ENCODE measurements around the gene AKT3. TPM values are rescaled to one million over a fixed set of nuclear protein-coding genes. Genes with fewer than 3 reads are reported as not detected.

The AKT3 gene
- total and polyA plus RNA-seq, 7 donors = 2.1 to 105 (median 66.4) TPM

GRCh38 chr1:243539636-243540035 lies 310.4 kb downstream of the AKT3 start:
- Histone ChIP-seq H3K4me1 (peaks cover 0 to 7% (median 0%) of the 10 kb centered on the region in 4 donors), H3K36me3 (peaks cover 0 to 6% (median 5%) of the 10 kb centered on the region in 4 donors), H3K9me3 (no peaks in the 10 kb centered on the region), H3K27me3 (no peaks in the 10 kb centered on the region), H3K27ac (no peak overlapping the region), H3K4me3 (no peak overlapping the region)
- TF ChIP-seq CTCF (IDR thresholded peaks at IDR 0.05) (no peak), POLR2A (IDR thresholded peaks at IDR 0.05) (no peak), POLR2AphosphoS5 (IDR thresholded peaks at IDR 0.05) (no peak), EP300 (IDR thresholded peaks at IDR 0.05) (no peak)
- DNase-seq = no peak
- intact Hi-C loops (cut with DNase I) = no loop called here

GRCh38 chr1:243535014-243535413 lies 315.0 kb downstream of the AKT3 start:
- 93 to 95% methylated on average over 1 of the region's 1 CpG for WGBS, 2 donors
- Histone ChIP-seq H3K9me3 (no peaks in the 10 kb centered on the region), H3K27ac (no peak overlapping the region), H3K4me3 (no peak overlapping the region), H3K4me1 (no peaks in the 10 kb centered on the region), H3K36me3 (no peaks in the 10 kb centered on the region), H3K27me3 (no peaks in the 10 kb centered on the region)
- no peak for DNase-seq
- TF ChIP-seq POLR2AphosphoS5 (IDR thresholded peaks at IDR 0.05) (no peak), CTCF (IDR thresholded peaks at IDR 0.05) (no peak), POLR2A (IDR thresholded peaks at IDR 0.05) (no peak), EP300 (IDR thresholded peaks at IDR 0.05) (no peak)
- intact Hi-C loops (cut with DNase I) = no loop called here

GRCh38 chr1:243529512-243529911 lies 320.5 kb downstream of the AKT3 start:
- Histone ChIP-seq H3K36me3 (no peaks in the 10 kb centered on the region), H3K27me3 (no peaks in the 10 kb centered on the region), H3K27ac (no peak overlapping the region), H3K4me1 (peaks cover 0 to 11% (median 10%) of the 10 kb centered on the region in 4 donors), H3K9me3 (no peaks in the 10 kb centered on the region), H3K4me3 (no peak overlapping the region)
- WGBS, 2 donors = 84 to 95% methylated on average over 4 of the region's 4 CpGs
- intact Hi-C loops (cut with DNase I) = no loop called here
- no peak for DNase-seq
- TF ChIP-seq EP300 (IDR thresholded peaks at IDR 0.05) (no peak), POLR2AphosphoS5 (IDR thresholded peaks at IDR 0.05) (no peak), CTCF (IDR thresholded peaks at IDR 0.05) (no peak), POLR2A (IDR thresholded peaks at IDR 0.05) (no peak)

GRCh38 chr1:243528459-243529121 lies 321.5 kb downstream of the AKT3 start:
- Histone ChIP-seq H3K27ac (no peak overlapping the region), H3K36me3 (no peaks in the 10 kb centered on the region), H3K4me1 (peaks cover 0 to 14% (median 12%) of the 10 kb centered on the region in 4 donors), H3K9me3 (no peaks in the 10 kb centered on the region), H3K4me3 (no peak overlapping the region), H3K27me3 (no peaks in the 10 kb centered on the region)
- intact Hi-C loops (cut with DNase I) = no loop called here
- DNase-seq = no peak
- 95 to 99% methylated on average over 2 of the region's 2 CpGs for WGBS, 2 donors
- TF ChIP-seq EP300 (IDR thresholded peaks at IDR 0.05) (no peak), CTCF (IDR thresholded peaks at IDR 0.05) (no peak), POLR2A (IDR thresholded peaks at IDR 0.05) (no peak), POLR2AphosphoS5 (IDR thresholded peaks at IDR 0.05) (no peak)

GRCh38 chr1:243526180-243526579 lies 323.9 kb downstream of the AKT3 start:
- TF ChIP-seq POLR2AphosphoS5 (IDR thresholded peaks at IDR 0.05) (no peak), CTCF (IDR thresholded peaks at IDR 0.05) (no peak), POLR2A (IDR thresholded peaks at IDR 0.05) (no peak), EP300 (IDR thresholded peaks at IDR 0.05) (no peak)
- H3K4me1 ChIP-seq = peaks cover 0 to 15% (median 12%) of the 10 kb centered on the region in 4 donors
- H3K27ac ChIP-seq = no peak overlapping the region
- DNase-seq = no peak
- no peaks in the 10 kb centered on the region for H3K27me3 ChIP-seq
- H3K4me3 ChIP-seq = no peak overlapping the region
- 95% methylated on average over 7 of the region's 7 CpGs for WGBS, 2 donors
- no peaks in the 10 kb centered on the region for H3K9me3 ChIP-seq
- H3K36me3 ChIP-seq = no peaks in the 10 kb centered on the region
- intact Hi-C loops (cut with DNase I) = no loop called here

Data from sigmoid colon (tissue), 7 donors.